ENCODE data around the gene URI1.
"Not testable (repeated sequence)": the region's sequence is repeated elsewhere in the genome, so short reads cannot be mapped to it uniquely, and the experiment has no call there.

URI1 gene

GRCh38 chr19:29942404-29943261, 594 bp downstream of the URI1 start:
- DNase-seq (ENCODE audit: low read depth): peak; percentile 47

GRCh38 chr19:29943615-29944014, 1.6 kb downstream of the URI1 start:
- no peak for DNase-seq (ENCODE audit: low read depth)

GRCh38 chr19:29944390-29945012, 2.5 kb downstream of the URI1 start:
- DNase-seq (ENCODE audit: low read depth): no peak

- DNase-seq (ENCODE audit: low read depth): no peak
These were observed 3.0 kb downstream of the URI1 start for GRCh38 chr19:29945017-29945416.

- DNase-seq (ENCODE audit: low read depth): no peak
These were observed 3.4 kb downstream of the URI1 start for GRCh38 chr19:29945433-29945832.

DNA sequence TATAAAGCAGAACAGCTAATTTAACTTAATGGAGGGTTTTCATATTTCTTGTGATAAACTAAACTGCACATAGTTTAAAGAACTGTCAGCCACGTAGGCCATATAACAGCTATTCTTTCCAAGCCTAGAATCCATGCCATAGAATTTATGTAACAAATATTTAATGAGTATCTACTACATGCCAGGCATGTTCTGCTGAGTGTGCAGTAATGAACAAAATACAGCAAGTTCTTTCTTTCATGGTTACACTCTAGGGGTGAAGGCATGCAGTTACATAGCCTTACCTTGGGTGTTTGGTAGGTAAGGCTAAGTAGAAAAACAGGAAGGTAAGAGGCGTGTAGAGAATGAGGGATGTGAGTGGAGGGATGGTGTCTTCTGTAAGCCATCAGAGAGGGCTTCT, 4.6 kb downstream of the URI1 start:
- no peak for DNase-seq (ENCODE audit: low read depth)

DNA sequence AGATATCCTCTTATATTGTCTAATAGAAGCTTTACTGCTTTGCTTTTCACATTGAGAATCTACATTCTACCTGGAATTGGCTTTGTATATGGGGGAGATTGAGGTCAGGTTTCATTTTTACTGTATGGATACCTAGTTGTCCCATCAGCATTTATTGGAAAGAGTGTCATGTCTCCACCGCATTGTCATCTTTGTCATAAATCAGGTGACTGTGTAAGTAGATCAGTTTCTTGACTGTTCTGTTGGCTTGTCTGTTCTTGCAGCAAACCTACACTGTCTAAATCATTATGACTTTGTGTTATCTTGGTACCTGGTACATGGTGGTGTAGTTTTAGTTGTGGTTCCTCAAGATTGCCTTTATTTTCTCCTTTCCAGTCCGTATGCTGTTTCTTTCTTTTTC, 5.8 kb downstream of the URI1 start:
- no peak for DNase-seq (ENCODE audit: low read depth)

- DNase-seq (ENCODE audit: low read depth): not testable (repeated sequence)
These were observed 6.9 kb downstream of the URI1 start for GRCh38 chr19:29948759-29949470.

GRCh38 chr19:29952177-29952576, 10.1 kb downstream of the URI1 start:
- no peak for DNase-seq (ENCODE audit: low read depth)

- no peak for DNase-seq (ENCODE audit: low read depth)
These were observed 10.6 kb downstream of the URI1 start for GRCh38 chr19:29952646-29953045.

DNA sequence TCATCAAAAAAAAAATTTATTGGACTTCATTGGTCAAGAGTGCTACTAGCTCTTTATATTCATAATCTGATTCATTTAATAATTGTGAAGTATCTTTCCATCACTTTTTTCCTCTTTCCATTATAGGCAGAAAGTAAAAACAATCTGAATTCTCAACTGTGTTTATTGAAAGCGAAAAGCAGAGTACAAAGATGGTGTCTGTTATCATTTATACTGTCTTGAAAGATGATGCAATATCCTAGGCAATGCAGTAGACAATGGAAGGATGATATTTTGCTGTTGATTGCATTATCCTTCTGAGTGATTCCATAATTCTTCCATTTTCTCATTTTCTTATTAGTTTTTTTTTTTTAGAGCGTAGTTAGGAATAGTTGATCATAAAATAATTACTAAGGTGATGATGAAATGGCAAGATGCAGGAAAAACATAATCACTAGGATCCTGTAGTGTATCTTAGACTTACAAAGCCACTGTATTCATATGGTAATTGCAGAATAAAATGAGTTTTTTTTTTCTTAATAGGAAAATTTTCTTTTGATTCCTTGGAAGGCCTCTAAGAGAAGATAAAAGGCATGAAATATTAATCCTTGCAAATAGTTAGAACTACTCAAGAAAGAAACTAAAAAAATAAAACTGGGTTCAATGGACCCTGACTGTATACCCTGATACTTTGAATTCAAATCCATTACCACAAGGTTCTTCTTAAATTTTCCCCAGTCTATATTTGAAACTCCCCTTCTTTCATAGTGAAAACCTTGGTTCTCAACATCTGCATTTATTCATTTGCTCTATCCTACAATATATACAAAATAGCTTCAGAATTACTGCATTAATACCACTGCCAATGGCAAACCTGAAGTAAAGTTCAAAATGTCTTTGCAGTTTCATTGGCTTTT, 11.6 kb downstream of the URI1 start:
- DNase-seq (ENCODE audit: low read depth): no peak

GRCh38 chr19:29956855-29957254, 14.8 kb downstream of the URI1 start:
- DNase-seq (ENCODE audit: low read depth): no peak

- DNase-seq (ENCODE audit: low read depth): no peak
These were observed 19.3 kb downstream of the URI1 start for GRCh38 chr19:29961311-29961710.

- no peak for DNase-seq (ENCODE audit: low read depth)
These were observed 20.8 kb downstream of the URI1 start for GRCh38 chr19:29962793-29963192.

DNA sequence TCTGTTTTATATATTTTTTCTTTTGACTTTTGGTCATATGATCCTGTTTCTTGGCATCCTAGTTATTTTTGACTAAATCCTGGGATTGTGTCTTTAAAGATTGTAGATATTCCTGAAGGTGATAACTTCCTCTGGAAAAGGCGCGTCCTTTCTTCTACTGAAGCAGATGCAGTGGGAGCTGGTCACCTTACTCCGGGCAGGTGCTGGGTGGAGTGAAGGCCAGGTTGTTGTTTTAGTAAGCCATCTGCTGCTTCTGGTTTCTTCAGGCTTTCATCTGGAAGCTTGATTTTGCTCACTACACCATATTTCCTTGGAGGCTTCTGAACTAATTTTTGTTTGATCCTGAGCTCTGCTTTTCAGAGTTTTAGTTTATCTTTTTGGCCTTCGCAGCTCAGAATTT, 21.5 kb downstream of the URI1 start:
- DNase-seq (ENCODE audit: low read depth): no peak

DNA sequence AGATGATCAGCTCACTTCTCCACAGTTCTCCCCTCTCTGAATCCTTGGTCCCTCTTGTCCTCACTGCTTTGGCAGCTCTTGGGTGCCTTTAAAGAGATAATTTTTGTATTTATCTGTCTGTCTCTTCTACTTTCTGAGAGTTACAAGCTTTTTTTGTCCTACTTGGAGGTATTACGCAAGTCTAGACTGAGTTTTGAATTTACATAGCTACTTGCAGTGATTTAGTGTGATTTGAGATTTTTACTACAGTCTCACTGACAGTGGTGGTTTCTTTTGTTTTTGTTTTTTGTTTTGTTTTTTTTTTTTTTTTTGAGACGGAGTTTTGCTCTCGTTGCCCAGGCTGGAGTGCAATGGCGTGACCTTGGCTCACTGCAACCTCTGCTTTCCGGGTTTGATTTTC, 22.1 kb downstream of the URI1 start:
- no peak for DNase-seq (ENCODE audit: low read depth)

DNA sequence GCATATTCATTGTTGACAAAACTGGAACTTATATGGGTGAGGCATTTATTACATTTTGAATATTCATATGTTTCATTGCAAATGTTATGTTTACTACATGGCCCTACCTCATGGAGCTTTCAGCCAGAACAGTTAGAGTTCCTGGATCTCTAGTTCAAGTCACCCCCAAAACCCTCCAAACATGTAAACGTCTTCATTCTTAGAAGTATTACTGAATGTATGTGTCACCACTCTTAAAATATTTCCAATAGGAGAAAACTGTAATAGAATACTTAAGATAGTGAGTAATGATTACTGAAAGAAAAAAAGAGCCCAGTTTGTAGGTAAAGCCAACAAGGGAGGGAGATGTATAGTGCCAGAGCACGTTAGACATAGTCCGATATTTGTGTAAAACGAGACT, 23.5 kb downstream of the URI1 start:
- no peak for DNase-seq (ENCODE audit: low read depth)

- DNase-seq (ENCODE audit: low read depth): not testable (repeated sequence)
These were observed 24.1 kb downstream of the URI1 start for GRCh38 chr19:29966142-29966541.

DNA sequence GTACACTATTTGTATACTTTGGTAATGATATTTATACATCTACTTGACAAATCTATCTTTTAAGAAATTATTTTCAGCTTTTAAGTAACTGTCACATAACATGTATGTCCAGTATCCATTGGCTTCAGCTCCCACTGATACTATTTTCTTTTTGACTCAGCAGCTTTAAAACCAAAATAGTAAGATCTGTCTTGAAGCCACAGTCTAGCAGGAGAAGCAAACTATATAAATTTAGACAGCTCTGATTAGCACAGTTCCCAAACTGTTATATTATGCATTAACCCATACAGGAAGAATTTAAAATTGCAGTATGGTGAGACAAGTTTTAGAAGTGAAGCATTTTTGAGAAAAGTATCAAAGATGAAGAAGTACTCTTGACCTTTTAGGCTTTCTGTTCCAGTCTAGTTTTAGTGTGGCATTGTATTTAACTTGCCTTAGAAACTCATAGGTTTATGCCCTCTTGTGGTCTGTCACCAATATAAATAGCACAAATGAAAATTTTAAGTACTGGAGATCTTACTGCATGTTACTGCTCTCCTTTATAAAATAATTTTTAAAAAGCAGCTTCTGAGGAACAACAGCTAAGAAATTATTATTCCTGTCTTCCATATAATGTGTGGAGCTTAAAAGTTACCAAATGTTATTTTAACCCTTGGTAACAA, 24.7 kb downstream of the URI1 start:
- no peak for DNase-seq (ENCODE audit: low read depth)

DNA sequence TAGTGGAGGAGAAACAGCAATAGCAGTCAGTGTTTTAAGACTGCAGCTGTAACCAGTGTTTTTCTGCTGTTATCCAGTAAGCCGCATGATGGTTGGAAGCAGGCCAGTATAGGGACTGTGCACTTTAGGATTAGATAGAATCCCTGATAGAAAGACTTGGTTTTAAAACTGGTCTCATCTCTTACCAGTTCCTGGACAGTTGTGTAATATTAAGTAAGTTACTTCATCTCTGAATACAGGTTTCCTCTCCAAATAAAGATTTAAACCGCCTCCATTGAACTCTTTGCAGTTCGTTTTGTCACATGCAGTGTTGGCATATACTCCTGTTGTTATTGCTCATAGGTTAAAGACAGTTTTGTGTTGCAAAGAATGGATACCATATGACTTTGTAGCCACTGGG, 25.6 kb downstream of the URI1 start:
- DNase-seq (ENCODE audit: low read depth): no peak

GRCh38 chr19:29969891-29970290, 27.9 kb downstream of the URI1 start:
- no peak for DNase-seq (ENCODE audit: low read depth)
